Adrenal gland (tissue), 5 donors: Measurements from ENCODE around the gene POLR3E.

Source experiments
- CTCF ChIP-seq, 6 experiments: fragments of 450-650 bp in 4 of 6; fragments of 200-600 bp in 2 of 6; sonication (generic) in 1 of 6; IDR thresholded peaks; 1 replicate in 5 of 6; 2 replicates in 1 of 6; pipeline versions ENCODE4 v1.5.1 to v1.8.0; 2016 to 2021; ENCODE audit warnings: antibody characterized with exemption in 6 of 6, mild to moderate bottlenecking in 2 of 6, moderate library complexity in 1 of 6
- POLR2A ChIP-seq, 2 donors: fragments of 450-650 bp; IDR thresholded peaks; one replicate each; pipeline ENCODE4 v1.6.1; 2017; ENCODE audit warnings: antibody characterized with exemption in 2 of 2, mild to moderate bottlenecking in 2 of 2, moderate library complexity in 1 of 2
- donor health status: DM: no; HTN: no; CAD: no.

- TF ChIP-seq CTCF (IDR thresholded peaks at IDR 0.05), result no peak
- TF ChIP-seq POLR2A (IDR thresholded peaks at IDR 0.05), result no peak
Measured at GRCh38 chr16:22359679-22360078, 62.5 kb downstream of the POLR3E start.
